HL-60/S4 treated with retinoic acid at 250 ng/mL for 4 days and 3 days (cell line): Measurements from ENCODE around the gene OR5H1.
"Not testable (repeated sequence)": the region's sequence is repeated elsewhere in the genome, so short reads cannot be mapped to it uniquely, and the experiment has no call there.

Experiments used
- in situ Hi-C: fragments of 300-500 bp; cut with MboI; formaldehyde crosslinking; loops from 2 replicates; pipeline ENCODE4 v1.7.0; 2022; ENCODE audit warnings: low sequenced_read_pairs

OR5H1 gene

DNA sequence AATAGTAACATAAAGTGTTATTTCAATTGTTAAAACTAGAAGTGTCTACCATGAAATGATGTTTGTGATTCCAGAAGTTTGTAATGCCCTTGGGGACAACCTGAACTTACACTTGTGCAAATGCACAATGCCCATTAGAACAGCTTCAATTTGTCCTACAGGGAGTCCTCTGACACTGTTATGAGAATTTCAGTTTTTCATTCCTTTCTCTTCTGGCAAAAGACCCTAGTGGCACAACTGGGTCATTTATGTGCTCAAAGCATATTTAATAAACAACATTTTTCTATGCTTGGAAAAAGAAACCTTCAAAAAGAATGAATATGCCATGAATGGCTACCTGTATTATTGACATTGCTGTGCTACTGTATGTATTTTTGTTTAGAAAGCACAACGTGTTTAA lies at the start of gene OR5H1:
Gene OR5H1 (plus strand): TSS at position 301 of the 400 bp plus-strand sequence. CDS start 1,977 bp downstream, outside the sequence.
- in situ Hi-C loops, result no loop called here

DNA sequence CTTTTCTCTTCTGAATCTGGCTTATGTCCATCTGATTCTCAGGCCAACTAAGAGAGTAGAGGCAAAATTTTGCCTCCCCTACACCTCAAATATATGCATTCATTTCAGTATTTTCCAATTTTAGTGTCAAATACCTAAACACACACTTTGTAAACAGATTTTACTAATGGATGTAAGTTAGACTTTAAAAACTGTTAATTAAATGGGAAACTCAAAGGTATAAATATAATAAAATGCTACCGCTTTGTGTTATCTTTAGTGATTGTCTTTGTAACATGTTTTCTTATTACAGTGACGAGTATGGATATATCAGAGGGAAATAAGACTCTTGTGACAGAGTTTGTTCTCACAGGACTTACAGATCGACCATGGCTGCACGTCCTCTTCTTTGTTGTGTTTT lies 43.6 kb upstream of the OR5H1 start, which contains the start of gene OR5AC2:
Gene OR5AC2 (plus strand): TSS at position 301 of the 400 bp plus-strand sequence. CDS start 0 bp downstream, at position 301.
- in situ Hi-C loops, result no loop called here

DNA sequence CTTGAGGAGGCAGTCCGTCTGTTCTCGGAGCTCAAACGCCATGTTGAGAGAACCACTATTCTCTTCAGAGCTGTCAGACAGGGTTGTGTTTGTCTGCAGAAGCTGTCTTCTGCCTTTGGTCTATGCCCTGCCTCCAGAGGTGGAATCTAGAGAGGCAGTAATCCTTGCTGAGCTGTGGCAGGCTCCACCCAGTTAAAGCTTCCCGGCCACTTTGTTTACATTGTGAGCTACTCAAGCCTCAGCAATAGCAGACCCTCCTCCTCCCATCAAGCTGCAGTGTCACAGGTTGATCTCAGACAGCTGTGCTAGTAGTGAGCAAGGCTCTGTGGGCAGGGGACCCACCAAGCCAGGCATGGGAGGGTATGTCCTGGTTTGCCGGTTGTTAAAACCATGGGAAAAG lies 34.6 kb upstream of the OR5H1 start:
- in situ Hi-C loops, result no loop called here

- in situ Hi-C loops, result no loop called here
These were observed 30.7 kb upstream of the OR5H1 start for GRCh38 chr3:98099848-98100247.

DNA sequence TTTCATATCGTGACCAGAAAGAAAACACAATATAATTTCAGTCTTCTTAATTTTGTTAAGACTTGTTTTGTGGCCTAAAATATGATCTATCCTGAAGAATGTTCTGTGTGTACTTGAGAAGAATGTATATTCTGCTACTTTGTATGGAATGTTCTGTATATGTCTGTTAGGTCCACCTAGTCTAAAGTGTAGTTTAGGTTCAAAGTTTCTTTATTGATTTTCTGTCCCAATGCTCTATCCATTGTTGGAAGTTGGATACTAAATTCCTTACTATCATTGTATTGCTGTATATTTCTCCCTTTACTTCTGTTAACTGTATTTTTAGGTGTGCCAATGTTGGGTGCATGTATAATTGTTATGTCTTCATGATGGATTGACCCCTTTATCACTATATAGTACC lies 22.4 kb upstream of the OR5H1 start:
- in situ Hi-C loops, result no loop called here

GRCh38 chr3:98109807-98110549 lies 20.5 kb upstream of the OR5H1 start:
- in situ Hi-C loops, result no loop called here

- in situ Hi-C loops, result no loop called here
These were observed 20.0 kb upstream of the OR5H1 start for GRCh38 chr3:98110550-98110908.

DNA sequence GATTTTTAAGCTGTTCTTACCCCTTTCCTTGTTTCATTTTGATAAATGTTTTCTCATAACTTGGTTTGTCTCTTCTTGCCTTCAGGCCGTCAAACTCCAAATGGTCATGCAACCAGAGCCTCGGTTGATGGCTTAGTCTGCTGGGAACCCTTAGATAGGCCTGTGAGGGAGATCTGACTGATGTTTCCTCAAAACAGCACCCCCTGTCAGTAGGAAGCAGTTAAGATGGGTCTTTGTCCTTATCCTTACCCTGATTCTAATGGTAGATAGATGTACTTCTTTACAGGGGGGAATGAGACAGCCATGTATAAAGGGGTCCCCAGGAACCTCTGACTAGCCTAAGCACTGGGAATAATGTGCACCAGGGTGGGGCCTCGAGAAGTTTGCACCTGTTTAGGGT lies 16.3 kb upstream of the OR5H1 start:
- in situ Hi-C loops, result no loop called here

DNA sequence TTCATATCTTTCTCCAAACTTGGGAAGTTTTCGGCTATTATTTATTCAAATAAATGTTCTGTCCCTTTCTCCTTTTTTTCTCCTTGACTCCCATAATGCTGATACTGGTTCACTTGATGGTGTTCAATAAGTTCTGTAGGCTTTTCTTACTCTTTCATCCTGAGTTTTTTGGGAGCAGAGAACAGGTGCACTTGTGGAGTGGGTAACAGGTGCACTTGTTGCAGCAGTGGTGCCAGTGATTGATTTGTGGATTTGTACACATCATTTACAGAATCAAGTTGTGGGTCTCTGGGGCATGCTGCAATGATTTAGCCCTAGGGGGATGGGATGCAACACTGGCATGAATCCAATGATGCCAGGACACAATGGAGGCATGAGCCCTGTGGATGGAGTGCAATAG lies 14.8 kb upstream of the OR5H1 start:
- in situ Hi-C loops, result no loop called here

- in situ Hi-C loops, result no loop called here
These were observed 6.1 kb downstream of the OR5H1 start for GRCh38 chr3:98136631-98137030.

GRCh38 chr3:98137826-98138557 lies 7.5 kb downstream of the OR5H1 start:
- in situ Hi-C loops, result not testable (repeated sequence)

DNA sequence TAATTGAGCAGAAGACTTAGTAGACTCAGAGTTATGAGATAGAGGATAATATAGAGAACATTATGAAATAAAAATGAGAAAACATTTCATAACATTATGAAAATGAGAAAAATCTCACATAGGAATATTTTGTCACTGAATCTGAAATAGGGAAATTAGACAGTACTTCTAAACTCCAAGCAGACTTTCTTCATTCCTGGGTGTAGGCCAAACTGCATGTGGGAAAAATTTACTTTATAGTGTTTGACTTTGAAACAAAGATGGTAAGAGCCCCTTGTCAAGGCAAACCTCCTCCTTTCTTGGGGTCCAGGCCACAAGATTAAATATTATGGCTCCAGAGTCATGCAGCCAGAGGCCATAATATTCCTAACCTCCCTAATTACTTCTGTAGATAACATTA lies 10.0 kb downstream of the OR5H1 start:
- in situ Hi-C loops, result no loop called here

GRCh38 chr3:98147179-98147578 lies 16.7 kb downstream of the OR5H1 start, which contains the start of gene OR5H14:
Gene OR5H14 (plus strand): TSS chr3:98147479. CDS start chr3:98149386, 1,907 bp downstream.
- in situ Hi-C loops, result no loop called here

DNA sequence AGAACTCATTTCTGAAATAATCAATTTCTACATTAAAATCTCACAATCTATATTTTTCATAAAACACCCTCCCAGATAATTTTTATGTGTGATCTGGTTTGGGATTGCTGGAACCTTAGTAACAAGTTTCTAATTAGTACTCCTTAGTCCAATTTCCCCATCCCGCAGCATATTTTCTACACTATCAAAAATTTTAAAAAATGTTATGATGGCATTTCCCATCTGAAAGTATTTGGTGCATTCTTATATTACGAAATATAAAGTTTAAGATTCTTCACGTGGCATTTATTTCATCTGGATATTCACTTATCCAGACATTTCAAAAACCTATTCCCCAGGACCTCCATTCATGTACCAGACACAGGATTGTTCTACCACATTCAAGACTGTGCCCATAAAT lies 18.2 kb downstream of the OR5H1 start:
- in situ Hi-C loops, result no loop called here

DNA sequence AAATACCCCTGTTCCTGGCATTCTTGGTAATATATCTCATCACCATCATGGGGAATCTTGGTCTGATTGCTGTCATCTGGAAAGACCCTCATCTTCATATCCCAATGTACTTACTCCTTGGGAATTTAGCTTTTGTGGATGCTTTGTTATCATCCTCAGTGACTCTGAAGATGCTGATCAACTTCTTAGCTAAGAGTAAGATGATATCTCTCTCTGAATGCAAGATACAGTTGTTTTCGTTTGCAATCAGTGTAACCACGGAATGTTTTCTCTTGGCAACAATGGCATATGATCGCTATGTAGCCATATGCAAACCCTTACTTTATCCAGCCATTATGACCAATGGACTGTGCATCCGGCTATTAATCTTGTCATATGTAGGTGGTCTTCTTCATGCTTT lies 18.9 kb downstream of the OR5H1 start:
- in situ Hi-C loops, result not testable (repeated sequence)

GRCh38 chr3:98151241-98151640 lies 20.7 kb downstream of the OR5H1 start:
- in situ Hi-C loops, result no loop called here

GRCh38 chr3:98166396-98166795 lies 35.9 kb downstream of the OR5H1 start, which contains the start of gene OR5H15:
Gene OR5H15 (plus strand): TSS chr3:98166696. CDS start chr3:98168700, 2,004 bp downstream.
- in situ Hi-C loops, result no loop called here

GRCh38 chr3:98171071-98171470 lies 40.5 kb downstream of the OR5H1 start:
- in situ Hi-C loops, result no loop called here

DNA sequence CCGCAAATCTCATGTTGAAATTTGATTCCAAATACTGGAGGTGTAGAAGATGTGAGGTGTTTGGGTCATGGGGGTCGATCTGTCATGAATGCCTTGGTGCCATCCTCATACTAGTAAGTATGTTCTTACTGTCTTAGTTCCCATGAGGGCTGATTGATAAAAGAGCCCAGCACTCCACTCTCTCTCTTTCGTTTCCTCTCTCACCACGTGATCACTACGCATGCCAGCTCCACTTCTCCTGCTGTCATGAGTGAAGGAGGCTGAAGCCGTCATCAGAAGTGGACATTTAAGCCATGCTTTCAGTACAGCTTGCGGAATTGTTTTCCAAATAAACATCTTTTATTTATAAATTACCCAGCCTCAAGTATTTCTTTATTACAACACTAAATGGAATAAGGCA lies 42.1 kb downstream of the OR5H1 start:
- in situ Hi-C loops, result no loop called here

GRCh38 chr3:98180319-98180890 lies 49.9 kb downstream of the OR5H1 start:
- in situ Hi-C loops, result no loop called here

GRCh38 chr3:98182196-98182595 lies 51.7 kb downstream of the OR5H1 start:
- in situ Hi-C loops, result no loop called here

DNA sequence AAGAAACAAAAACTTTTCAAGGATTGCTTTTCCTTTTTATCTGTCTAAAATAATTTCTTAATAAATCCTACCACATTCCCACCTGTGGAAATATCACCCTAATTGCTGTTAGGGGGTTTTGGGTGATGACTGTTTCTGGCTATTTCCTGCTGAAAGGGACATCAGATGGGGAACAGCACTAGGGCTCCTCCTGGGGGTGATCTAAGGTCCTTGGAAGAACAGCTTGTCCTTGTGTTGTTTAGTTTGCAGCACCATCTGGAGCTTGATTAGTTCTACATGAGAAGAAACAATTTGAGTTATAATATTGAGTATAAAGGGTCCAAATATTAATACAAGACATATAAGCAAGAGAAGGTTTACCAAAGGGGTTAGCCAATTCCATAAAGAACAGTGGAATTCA lies 54.7 kb downstream of the OR5H1 start:
- in situ Hi-C loops, result no loop called here
